Measurements from ENCODE around the gene SHE.

- TF ChIP-seq STAT1 (conservative IDR thresholded peaks at IDR 0.05), result no peak
- TF ChIP-seq, protein P1, sequence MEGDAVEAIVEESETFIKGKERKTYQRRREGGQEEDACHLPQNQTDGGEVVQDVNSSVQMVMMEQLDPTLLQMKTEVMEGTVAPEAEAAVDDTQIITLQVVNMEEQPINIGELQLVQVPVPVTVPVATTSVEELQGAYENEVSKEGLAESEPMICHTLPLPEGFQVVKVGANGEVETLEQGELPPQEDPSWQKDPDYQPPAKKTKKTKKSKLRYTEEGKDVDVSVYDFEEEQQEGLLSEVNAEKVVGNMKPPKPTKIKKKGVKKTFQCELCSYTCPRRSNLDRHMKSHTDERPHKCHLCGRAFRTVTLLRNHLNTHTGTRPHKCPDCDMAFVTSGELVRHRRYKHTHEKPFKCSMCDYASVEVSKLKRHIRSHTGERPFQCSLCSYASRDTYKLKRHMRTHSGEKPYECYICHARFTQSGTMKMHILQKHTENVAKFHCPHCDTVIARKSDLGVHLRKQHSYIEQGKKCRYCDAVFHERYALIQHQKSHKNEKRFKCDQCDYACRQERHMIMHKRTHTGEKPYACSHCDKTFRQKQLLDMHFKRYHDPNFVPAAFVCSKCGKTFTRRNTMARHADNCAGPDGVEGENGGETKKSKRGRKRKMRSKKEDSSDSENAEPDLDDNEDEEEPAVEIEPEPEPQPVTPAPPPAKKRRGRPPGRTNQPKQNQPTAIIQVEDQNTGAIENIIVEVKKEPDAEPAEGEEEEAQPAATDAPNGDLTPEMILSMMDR (IDR thresholded peaks at IDR 0.05 in 2 of 3, conservative IDR thresholded peaks at IDR 0.05 in 1 of 3; ENCODE audit: control insufficient read depth in 2 of 3, extremely low read depth in 1 of 3, insufficient read depth in 1 of 3, low read depth in 3 of 3, low read length in 3 of 3), result no peak
Measured at GRCh38 chr1:154521695-154522094, 19.5 kb upstream of the SHE start.

Measured in GM12878 (cell line).